H9 (cell line): ENCODE results near the gene TEX51. TPM values are rescaled to one million over a fixed set of nuclear protein-coding genes. Genes with fewer than 3 reads are reported as not detected.
A peak's percentile ranks its signal among the peaks of the same experiment; 100 is the strongest.

Experiments
- DNase-seq: peaks from one replicate; pipeline ENCODE4 v3.0.0-alpha.2; 2017
- H2AFZ ChIP-seq: one replicate; pipeline ENCODE4 v1.6.1; 2013; ENCODE audit warnings: mild to moderate bottlenecking, low read length, control low read depth, moderate library complexity
- H2AK5ac ChIP-seq: 2 replicates; pipeline ENCODE4 v1.6.1; 2013; ENCODE audit warnings: low read length, control low read depth, mixed read lengths; ENCODE audit not compliant: insufficient read length
- H2BK120ac ChIP-seq: one replicate; pipeline ENCODE4 v1.6.1; 2013; ENCODE audit warnings: low read depth, mild to moderate bottlenecking, low read length, control low read depth, inconsistent platforms; ENCODE audit not compliant: poor library complexity, severe bottlenecking
- H2BK12ac ChIP-seq: 2 replicates; pipeline ENCODE4 v1.6.1; 2013; ENCODE audit warnings: low read length, control low read depth, mixed read lengths, low read depth; ENCODE audit not compliant: insufficient read length
- H2BK15ac ChIP-seq: 2 replicates; pipeline ENCODE4 v1.6.1; 2013; ENCODE audit warnings: low read depth, low read length, control low read depth
- H2BK20ac ChIP-seq: one replicate; pipeline ENCODE4 v1.6.1; 2013; ENCODE audit warnings: low read depth, mild to moderate bottlenecking, low read length, control low read depth, inconsistent platforms; ENCODE audit not compliant: poor library complexity, severe bottlenecking
- H2BK5ac ChIP-seq: 2 replicates; pipeline ENCODE4 v1.6.1; 2013; ENCODE audit warnings: low read length, control low read depth, mixed read lengths; ENCODE audit not compliant: insufficient read length
- H3K14ac ChIP-seq: 2 replicates; pipeline ENCODE4 v1.6.1; 2013; ENCODE audit warnings: low read length, control low read depth; ENCODE audit not compliant: insufficient read depth
- H3K18ac ChIP-seq: 2 replicates; pipeline ENCODE4 v1.6.1; 2013; ENCODE audit warnings: low read depth, mild to moderate bottlenecking, mixed read lengths, low read length, control low read depth; ENCODE audit not compliant: insufficient read length
- H3K23ac ChIP-seq: 2 replicates; pipeline ENCODE4 v1.6.1; 2013; ENCODE audit warnings: low read length, control low read depth, mixed read lengths, low read depth; ENCODE audit not compliant: insufficient read length
- H3K23me2 ChIP-seq: 2 replicates; pipeline ENCODE4 v1.6.1; 2013; ENCODE audit warnings: low read depth, mild to moderate bottlenecking, mixed read lengths, low read length, control low read depth; ENCODE audit not compliant: insufficient read length, poor library complexity, severe bottlenecking
- H3K27ac ChIP-seq: 2 replicates; pipeline ENCODE4 v1.5.1; 2013; ENCODE audit warnings: low read length, control low read depth, mixed read lengths, low read depth; ENCODE audit not compliant: insufficient read length
- H3K27me3 ChIP-seq: 2 replicates; pipeline ENCODE4 v1.6.1; 2013; ENCODE audit warnings: low read length, control low read depth, inconsistent platforms; ENCODE audit not compliant: insufficient read depth
- H3K4ac ChIP-seq: 2 replicates; pipeline ENCODE4 v1.6.1; 2013; ENCODE audit warnings: low read depth, mild to moderate bottlenecking, control low read depth, inconsistent platforms, low read length, moderate library complexity
- H3K4me1 ChIP-seq: 2 replicates; pipeline ENCODE4 v1.6.1; 2013; ENCODE audit warnings: low read length, control low read depth, inconsistent platforms; ENCODE audit not compliant: insufficient read depth
- H3K4me2 ChIP-seq: 2 replicates; pipeline ENCODE4 v1.6.1; 2013; ENCODE audit warnings: low read length, control low read depth, mixed read lengths; ENCODE audit not compliant: insufficient read length, insufficient read depth
- H3K56ac ChIP-seq: 2 replicates; pipeline ENCODE4 v1.6.1; 2013; ENCODE audit warnings: low read depth, mild to moderate bottlenecking, mixed read lengths, low read length, control low read depth; ENCODE audit not compliant: insufficient read length
- H3K79me1 ChIP-seq: 2 replicates; pipeline ENCODE4 v1.6.1; 2013; ENCODE audit warnings: low read depth, mild to moderate bottlenecking, moderate library complexity, low read length, control low read depth, inconsistent platforms; ENCODE audit not compliant: insufficient read depth, poor library complexity, severe bottlenecking
- H3K79me2 ChIP-seq: 2 replicates; pipeline ENCODE4 v1.6.1; 2013; ENCODE audit warnings: low read length, control low read depth, inconsistent platforms; ENCODE audit not compliant: insufficient read depth
- H3K9ac ChIP-seq: 2 replicates; pipeline ENCODE4 v1.6.1; 2013; ENCODE audit warnings: low read length, control low read depth, mixed read lengths; ENCODE audit not compliant: insufficient read length; ENCODE audit errors: extremely low read depth
- H3K9me3 ChIP-seq: one replicate; pipeline ENCODE4 v1.6.1; 2013; ENCODE audit warnings: low read depth, low read length, inconsistent platforms; ENCODE audit not compliant: control insufficient read depth
- H3T11ph ChIP-seq: one replicate; pipeline ENCODE4 v1.6.1; 2013; ENCODE audit warnings: mild to moderate bottlenecking, low read length, control low read depth, inconsistent platforms
- H4K20me1 ChIP-seq: one replicate; pipeline ENCODE4 v1.6.1; 2013; ENCODE audit not compliant: control insufficient read depth, insufficient read length, insufficient read depth
- H4K5ac ChIP-seq: 2 replicates; pipeline ENCODE4 v1.6.1; 2013; ENCODE audit warnings: low read depth, mild to moderate bottlenecking, mixed read lengths, low read length, control low read depth; ENCODE audit not compliant: insufficient read length
- H4K8ac ChIP-seq: replicated peaks from 2 replicates; pipeline ENCODE4 v1.6.1; 2013; ENCODE audit warnings: low read length, control low read depth, mixed read lengths, low read depth; ENCODE audit not compliant: insufficient read length
- H4K91ac ChIP-seq: 2 replicates; pipeline ENCODE4 v1.6.1; 2013; ENCODE audit warnings: low read depth, mild to moderate bottlenecking, moderate library complexity, mixed read lengths, low read length, control low read depth; ENCODE audit not compliant: insufficient read length
- H3K27ac Mint-ChIP-seq, 3 experiments: 2 replicates in 2 of 3; 3 replicates in 1 of 3; pipeline ENCODE4 v1.8.0; 2020 to 2021; ENCODE audit warnings: mixed read lengths in 3 of 3, mild to moderate bottlenecking in 1 of 3, moderate library complexity in 1 of 3
- H3K27me3 Mint-ChIP-seq: 2 replicates; pipeline ENCODE4 v1.8.0; 2021; ENCODE audit warnings: low read depth, mild to moderate bottlenecking, moderate library complexity, mixed read lengths
- H3K36me3 Mint-ChIP-seq, 3 experiments: 2 replicates in 2 of 3; 3 replicates in 1 of 3; pipeline ENCODE4 v1.8.0; 2020 to 2021; ENCODE audit warnings: low read depth in 3 of 3, mixed read lengths in 3 of 3; ENCODE audit not compliant: insufficient read depth in 1 of 3
- H3K4me1 Mint-ChIP-seq, 2 experiments: 2 replicates each; pipeline ENCODE4 v1.8.0; 2020; ENCODE audit warnings: mixed read lengths in 2 of 2
- H3K4me3 Mint-ChIP-seq, 2 experiments: 2 replicates in 1 of 2; 3 replicates in 1 of 2; pipeline ENCODE4 v1.8.0; 2020 to 2021; ENCODE audit warnings: mild to moderate bottlenecking in 2 of 2, mixed read lengths in 2 of 2, moderate library complexity in 1 of 2
- H3K9me3 Mint-ChIP-seq, 2 experiments: 2 replicates in 1 of 2; 3 replicates in 1 of 2; pipeline ENCODE4 v1.8.0; 2020; ENCODE audit warnings: mild to moderate bottlenecking in 2 of 2, mixed read lengths in 2 of 2, moderate library complexity in 1 of 2
- WGBS: extraction: QIAGEN DNeasy Blood & Tissue Kit; methylation state at CpG from one replicate; pipeline ENCODE4 v1.1.7; 2013; ENCODE audit warnings: missing lambda C conversion rate, low lambda C conversion rate, mixed read lengths; ENCODE audit not compliant: insufficient read length; ENCODE audit errors: extremely low coverage; 5-methylcytosine and 5-hydroxymethylcytosine counted together
- total RNA-seq: library from RNA; stranded (reverse); gene quantifications from 2 replicates; pipeline ENCODE4 v1.2.1, GENCODE V29; 2021
- TF ChIP-seq, protein P1 (sequence below): fragments of 200-600 bp; sonication (generic); conservative IDR thresholded peaks from 3 replicates; pipeline ENCODE4 v1.8.0; 2021; ENCODE audit warnings: antibody characterized with exemption, mild to moderate bottlenecking

Gene TEX51
- total RNA-seq, 1 experiment from 2014 or later = not detected

DNA sequence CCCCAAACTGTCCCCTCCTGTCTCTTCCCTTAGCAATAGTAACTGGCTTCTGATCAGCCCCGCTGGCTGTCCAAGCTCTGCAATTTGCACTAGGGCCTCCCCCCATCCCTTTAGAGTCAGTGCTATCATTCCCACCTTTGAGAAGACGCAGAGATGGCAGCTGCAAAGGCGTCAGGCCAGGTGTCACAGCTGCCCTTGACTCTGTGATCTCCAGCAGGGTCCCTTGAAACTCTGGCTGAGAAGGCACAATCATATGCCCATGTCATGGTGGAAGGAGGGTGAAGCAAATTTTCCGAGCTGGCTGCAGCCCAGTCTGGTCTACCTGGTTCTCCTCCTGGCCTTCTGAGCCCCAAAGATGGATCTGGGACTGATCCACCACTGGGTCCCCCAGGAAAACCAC, 49.2 kb upstream of the TEX51 start:
- no peak overlapping the region for H2AK5ac ChIP-seq
- TF ChIP-seq, protein P1, sequence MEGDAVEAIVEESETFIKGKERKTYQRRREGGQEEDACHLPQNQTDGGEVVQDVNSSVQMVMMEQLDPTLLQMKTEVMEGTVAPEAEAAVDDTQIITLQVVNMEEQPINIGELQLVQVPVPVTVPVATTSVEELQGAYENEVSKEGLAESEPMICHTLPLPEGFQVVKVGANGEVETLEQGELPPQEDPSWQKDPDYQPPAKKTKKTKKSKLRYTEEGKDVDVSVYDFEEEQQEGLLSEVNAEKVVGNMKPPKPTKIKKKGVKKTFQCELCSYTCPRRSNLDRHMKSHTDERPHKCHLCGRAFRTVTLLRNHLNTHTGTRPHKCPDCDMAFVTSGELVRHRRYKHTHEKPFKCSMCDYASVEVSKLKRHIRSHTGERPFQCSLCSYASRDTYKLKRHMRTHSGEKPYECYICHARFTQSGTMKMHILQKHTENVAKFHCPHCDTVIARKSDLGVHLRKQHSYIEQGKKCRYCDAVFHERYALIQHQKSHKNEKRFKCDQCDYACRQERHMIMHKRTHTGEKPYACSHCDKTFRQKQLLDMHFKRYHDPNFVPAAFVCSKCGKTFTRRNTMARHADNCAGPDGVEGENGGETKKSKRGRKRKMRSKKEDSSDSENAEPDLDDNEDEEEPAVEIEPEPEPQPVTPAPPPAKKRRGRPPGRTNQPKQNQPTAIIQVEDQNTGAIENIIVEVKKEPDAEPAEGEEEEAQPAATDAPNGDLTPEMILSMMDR = no peak
- H3K79me1 ChIP-seq = no peaks in the 10 kb centered on the region
- H2BK15ac ChIP-seq = no peak overlapping the region
- no peaks in the 10 kb centered on the region for H3K4me1 Mint-ChIP-seq
- no peaks in the 10 kb centered on the region for H4K20me1 ChIP-seq
- no peak overlapping the region for H3K56ac ChIP-seq
- H2BK12ac ChIP-seq = no peak overlapping the region
- no peak overlapping the region for H3K4me2 ChIP-seq
- peak overlapping the region in 1 of 3 experiments; percentile 29; a peak in 1 of 7 replicates for H3K27ac Mint-ChIP-seq
- H3K4me1 ChIP-seq = no peaks in the 10 kb centered on the region
- no peaks in the 10 kb centered on the region for H3K9me3 ChIP-seq
- no peak overlapping the region for H4K8ac ChIP-seq
- no peak overlapping the region for H4K5ac ChIP-seq
- H2BK20ac ChIP-seq = no peak overlapping the region
- H3K14ac ChIP-seq = no peak overlapping the region
- WGBS = no CpG with 5 or more reads among the region's 4 CpGs
- H3K23ac ChIP-seq = no peak overlapping the region
- no peak overlapping the region for H3K9ac ChIP-seq
- peaks cover 19% of the 10 kb centered on the region for H3K27me3 Mint-ChIP-seq
- H3K9me3 Mint-ChIP-seq = no peaks in the 10 kb centered on the region; a peak in 1 of 5 replicates
- DNase-seq = no peak
- no peak overlapping the region for H2BK5ac ChIP-seq
- no peak overlapping the region for H2BK120ac ChIP-seq
- H3K18ac ChIP-seq = no peak overlapping the region
- H3K27ac ChIP-seq = no peak overlapping the region
- no peak overlapping the region for H3K4me3 Mint-ChIP-seq
- H4K91ac ChIP-seq = no peak overlapping the region
- no peak overlapping the region for H3T11ph ChIP-seq
- H3K36me3 Mint-ChIP-seq = no peaks in the 10 kb centered on the region; a peak in 1 of 7 replicates
- no peak overlapping the region for H3K4ac ChIP-seq
- H3K27me3 ChIP-seq = no peaks in the 10 kb centered on the region
- H2AFZ ChIP-seq = no peak overlapping the region
- H3K79me2 ChIP-seq = no peaks in the 10 kb centered on the region
- no peaks in the 10 kb centered on the region for H3K23me2 ChIP-seq
